Kidney (tissue), 14 donors: ENCODE results near the gene FBXL7. TPM values are rescaled to one million over a fixed set of nuclear protein-coding genes. Genes with fewer than 3 reads are reported as not detected.

Source experiments
- DNase-seq, 5 donors: peaks; one replicate each; pipeline ENCODE4 v3.0.0-alpha.2; 2013 to 2020
- FAIRE-seq: peaks from 2 replicates; lab custom pipeline; 2012; peaks lifted over from hg19 to GRCh38; lab: Jason Lieb, UNC
- H3K27ac ChIP-seq, 2 donors: one replicate each; pipeline ENCODE4 v1.7.0; 2013; ENCODE audit warnings: low read depth in 2 of 2, low read length in 2 of 2, inconsistent platforms in 1 of 2
- H3K27me3 ChIP-seq: one replicate; pipeline ENCODE4 v1.7.1; 2013; ENCODE audit warnings: low read length, inconsistent platforms; ENCODE audit not compliant: control insufficient read depth, insufficient read depth
- H3K36me3 ChIP-seq, 3 donors: one replicate each; pipeline versions ENCODE4 v1.7.0 to v1.7.1; 2013; ENCODE audit warnings: low read length in 3 of 3, control low read depth in 1 of 3, inconsistent platforms in 1 of 3; ENCODE audit not compliant: insufficient read depth in 3 of 3, control insufficient read depth in 2 of 3
- H3K4me1 ChIP-seq, 3 donors: one replicate each; pipeline versions ENCODE4 v1.7.0 to v1.7.1; 2013; ENCODE audit warnings: low read length in 3 of 3, inconsistent platforms in 1 of 3, low read depth in 1 of 3; ENCODE audit not compliant: control insufficient read depth in 2 of 3, insufficient read depth in 2 of 3
- H3K4me3 ChIP-seq, 3 donors: one replicate each; pipeline versions ENCODE4 v1.7.0 to v1.8.1; 2013; ENCODE audit warnings: low read length in 3 of 3, control low read depth in 1 of 3, inconsistent platforms in 1 of 3
- H3K9ac ChIP-seq, 3 donors: one replicate each; pipeline versions ENCODE4 v1.7.0 to v1.7.1; 2013; ENCODE audit warnings: low read length in 3 of 3, control low read depth in 1 of 3, inconsistent platforms in 1 of 3
- H3K9me3 ChIP-seq, 3 donors: one replicate each; pipeline versions ENCODE4 v1.7.0 to v1.7.1; 2013; ENCODE audit warnings: low read length in 3 of 3, control low read depth in 1 of 3, inconsistent platforms in 1 of 3; ENCODE audit not compliant: control insufficient read depth in 2 of 3, insufficient read depth in 1 of 3
- intact Hi-C: fragments of 100-400 bp; cut with DNase I; formaldehyde crosslinking; loops from one replicate; pipeline ENCODE4 v1.11.1; 2022
- polyA plus RNA-seq: library from polyadenylated mRNA; stranded (reverse); fragments of 350-450 nt; fragmentation: Illumina TruSeq; extraction: RNeasy Lipid Tissue Mini Kit (QIAGEN cat#74804); gene quantifications from one replicate; pipeline ENCODE4 v1.2.3, GENCODE V29; 2014; ENCODE audit warnings: low read depth, low replicate concordance; ENCODE audit not compliant: insufficient read depth
- total RNA-seq: library from RNA; stranded (reverse); fragmentation: NEBNext Ultra II Directional; extraction: Animal tissue kit (Norgen Biotek cat#: 25700); gene quantifications from one replicate; pipeline ENCODE4 v1.2.1, GENCODE V29; 2021
- TF ChIP-seq, protein P1 (sequence below): IDR thresholded peaks from 3 replicates; pipeline ENCODE4 v1.5.1; 2012; ENCODE audit warnings: mild to moderate bottlenecking, moderate library complexity, borderline replicate concordance; ENCODE audit not compliant: insufficient read depth; ENCODE audit errors: extremely low read depth
- donor health status: control.
- donor health status: control.
- donor health status: control.
- donor health status: control.
- donor health status: control.
- donor health status: DM: yes; HTN: yes; CAD: no.
- donor health status: Normal renal cell carcinoma (clear cell type).

Gene FBXL7
- total and polyA plus RNA-seq, 2 donors from 2014 or later: 3.9 to 6.1 TPM

DNA sequence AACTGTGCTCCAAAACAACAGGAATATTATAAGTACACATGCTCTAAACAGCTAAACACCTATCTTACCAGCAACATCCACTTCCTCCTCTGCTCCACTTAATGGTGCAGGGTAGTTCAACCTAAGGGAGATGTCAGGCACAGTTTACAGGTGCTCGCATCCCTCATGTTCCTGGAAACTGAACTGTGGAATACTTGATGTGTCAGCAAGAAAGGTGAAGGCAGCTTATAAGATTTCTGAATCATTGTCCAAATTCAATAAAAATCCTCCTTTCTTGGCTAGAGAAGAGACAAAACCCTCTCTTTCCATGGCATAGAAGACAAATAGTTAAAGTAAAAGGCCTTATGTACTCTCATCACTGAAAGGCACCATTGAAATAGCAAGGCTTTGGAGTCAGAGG, 272.2 kb downstream of the FBXL7 start:
- Histone ChIP-seq H3K36me3 (no peaks in the 10 kb centered on the region), H3K27me3 (no peaks in the 10 kb centered on the region), H3K4me3 (no peak overlapping the region), H3K4me1 (no peaks in the 10 kb centered on the region), H3K27ac (no peak overlapping the region), H3K9me3 (no peaks in the 10 kb centered on the region), H3K9ac (no peak overlapping the region)
- intact Hi-C loops: no loop called here
- FAIRE-seq (no peak), DNase-seq (no peak)
- TF ChIP-seq, protein P1, sequence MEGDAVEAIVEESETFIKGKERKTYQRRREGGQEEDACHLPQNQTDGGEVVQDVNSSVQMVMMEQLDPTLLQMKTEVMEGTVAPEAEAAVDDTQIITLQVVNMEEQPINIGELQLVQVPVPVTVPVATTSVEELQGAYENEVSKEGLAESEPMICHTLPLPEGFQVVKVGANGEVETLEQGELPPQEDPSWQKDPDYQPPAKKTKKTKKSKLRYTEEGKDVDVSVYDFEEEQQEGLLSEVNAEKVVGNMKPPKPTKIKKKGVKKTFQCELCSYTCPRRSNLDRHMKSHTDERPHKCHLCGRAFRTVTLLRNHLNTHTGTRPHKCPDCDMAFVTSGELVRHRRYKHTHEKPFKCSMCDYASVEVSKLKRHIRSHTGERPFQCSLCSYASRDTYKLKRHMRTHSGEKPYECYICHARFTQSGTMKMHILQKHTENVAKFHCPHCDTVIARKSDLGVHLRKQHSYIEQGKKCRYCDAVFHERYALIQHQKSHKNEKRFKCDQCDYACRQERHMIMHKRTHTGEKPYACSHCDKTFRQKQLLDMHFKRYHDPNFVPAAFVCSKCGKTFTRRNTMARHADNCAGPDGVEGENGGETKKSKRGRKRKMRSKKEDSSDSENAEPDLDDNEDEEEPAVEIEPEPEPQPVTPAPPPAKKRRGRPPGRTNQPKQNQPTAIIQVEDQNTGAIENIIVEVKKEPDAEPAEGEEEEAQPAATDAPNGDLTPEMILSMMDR: no peak

DNA sequence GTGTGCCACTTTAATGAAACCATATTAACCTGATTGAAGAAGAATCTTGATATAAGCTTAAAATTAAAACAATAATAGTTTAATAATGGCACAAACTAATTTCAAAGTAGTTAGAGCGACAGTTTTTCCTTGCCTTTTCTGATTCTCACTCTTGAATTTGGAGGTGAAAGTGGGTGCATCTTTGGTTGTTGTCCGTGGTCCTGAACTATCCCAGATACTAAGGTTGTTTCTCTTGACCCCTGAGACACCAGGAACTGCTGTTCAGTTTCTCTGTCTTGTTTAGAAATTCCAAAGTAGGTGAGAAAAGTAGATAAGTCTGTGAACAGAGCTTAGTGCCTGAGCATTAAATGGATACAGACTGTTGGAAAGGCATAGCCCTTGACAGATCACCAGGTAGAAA, 274.7 kb downstream of the FBXL7 start:
- H3K27me3 ChIP-seq: no peaks in the 10 kb centered on the region
- intact Hi-C loops: no loop called here
- no peaks in the 10 kb centered on the region for H3K4me1 ChIP-seq
- no peak overlapping the region for H3K27ac ChIP-seq
- no peaks in the 10 kb centered on the region for H3K9me3 ChIP-seq
- TF ChIP-seq, protein P1: no peak
- H3K9ac ChIP-seq: no peak overlapping the region
- FAIRE-seq (no peak), DNase-seq (peak in 1 of 5 donors; percentile 29)
- H3K36me3 ChIP-seq: no peaks in the 10 kb centered on the region
- no peak overlapping the region for H3K4me3 ChIP-seq

DNA sequence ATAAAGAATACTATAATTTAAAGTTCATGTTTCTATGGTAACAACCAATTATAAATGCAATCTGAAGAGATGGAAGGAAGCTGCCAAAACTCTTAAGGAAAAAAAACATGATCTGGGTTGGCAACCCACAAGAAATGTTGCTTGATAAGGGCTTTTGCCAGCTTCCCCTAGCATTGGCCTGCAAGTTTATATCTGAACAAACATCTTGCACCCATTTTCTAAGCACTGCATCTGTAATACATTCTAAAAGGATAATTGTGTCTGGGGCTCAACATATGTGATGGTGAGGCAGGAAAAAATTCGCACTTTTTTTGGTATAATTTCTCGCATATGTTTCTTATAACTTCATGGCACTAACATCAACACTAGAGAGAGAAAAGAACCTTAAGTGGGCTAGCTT, 276.4 kb downstream of the FBXL7 start:
- Histone ChIP-seq H3K27ac (no peak overlapping the region), H3K9ac (no peak overlapping the region), H3K4me3 (no peak overlapping the region), H3K27me3 (no peaks in the 10 kb centered on the region), H3K9me3 (no peaks in the 10 kb centered on the region), H3K36me3 (no peaks in the 10 kb centered on the region), H3K4me1 (no peaks in the 10 kb centered on the region)
- intact Hi-C loops: no loop called here
- TF ChIP-seq, protein P1: no peak
- FAIRE-seq: no peak
- no peak for DNase-seq

DNA sequence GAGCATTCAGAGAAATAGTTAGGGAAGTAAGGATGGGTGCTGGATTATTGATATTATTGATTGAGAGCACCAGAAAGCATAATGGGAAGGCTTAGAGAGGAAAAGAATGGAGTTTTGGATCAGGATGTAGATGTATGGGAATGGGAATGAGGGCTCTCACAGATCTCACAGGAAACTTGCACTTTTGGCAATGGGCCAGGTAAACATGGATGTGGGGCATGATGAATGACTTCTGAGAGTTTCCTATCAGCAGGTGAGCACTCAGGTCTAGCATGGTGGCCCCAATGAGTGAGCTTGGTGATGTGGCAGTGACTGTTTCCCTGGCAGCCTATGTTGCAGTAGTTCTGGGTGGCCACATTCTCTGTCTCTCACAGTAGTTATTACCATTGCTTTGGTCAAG, 283.8 kb downstream of the FBXL7 start:
- H3K36me3 ChIP-seq: no peaks in the 10 kb centered on the region
- H3K9ac ChIP-seq: no peak overlapping the region
- H3K4me1 ChIP-seq: no peaks in the 10 kb centered on the region
- TF ChIP-seq, protein P1: no peak
- H3K27me3 ChIP-seq: no peaks in the 10 kb centered on the region
- H3K27ac ChIP-seq: no peak overlapping the region
- no peaks in the 10 kb centered on the region for H3K9me3 ChIP-seq
- H3K4me3 ChIP-seq: no peak overlapping the region
- no peak for FAIRE-seq
- intact Hi-C loops: no loop called here
- DNase-seq: no peak
